Lower leg skin (tissue), 3 donors: ENCODE data around the gene ZNF385C.

Experiments used
- POLR2A ChIP-seq, 2 donors: fragments of 450-650 bp; IDR thresholded peaks; one replicate each; pipeline ENCODE4 v1.6.1; 2016 to 2017; ENCODE audit warnings: antibody characterized with exemption in 2 of 2, mild to moderate bottlenecking in 1 of 2, moderate library complexity in 1 of 2
- TF ChIP-seq, protein P1 (sequence below), 3 donors: fragments of 450-650 bp; IDR thresholded peaks; one replicate each; pipeline ENCODE4 v1.5.1; 2016; ENCODE audit warnings: antibody characterized with exemption in 3 of 3, mild to moderate bottlenecking in 3 of 3, moderate library complexity in 2 of 3

DNA sequence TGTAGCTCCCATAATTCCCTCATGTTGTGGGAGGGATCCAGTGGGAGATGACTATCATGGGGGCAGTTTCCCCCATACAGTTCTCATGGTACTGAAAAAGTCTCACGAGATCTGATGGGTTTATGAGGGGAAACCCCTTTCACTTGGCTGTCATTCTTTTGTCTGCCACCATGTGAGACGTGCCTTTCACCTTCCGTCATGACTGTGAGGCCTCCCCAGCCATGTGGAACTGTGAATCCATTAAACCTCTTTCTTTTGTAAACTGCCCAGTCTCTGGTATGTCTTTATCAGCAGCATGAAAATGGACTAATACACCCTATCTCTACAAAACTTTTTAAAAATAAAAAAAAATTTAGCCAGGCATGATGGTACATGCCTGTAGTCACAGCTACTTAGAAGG, 41.6 kb downstream of the ZNF385C start:
- TF ChIP-seq, protein P1, sequence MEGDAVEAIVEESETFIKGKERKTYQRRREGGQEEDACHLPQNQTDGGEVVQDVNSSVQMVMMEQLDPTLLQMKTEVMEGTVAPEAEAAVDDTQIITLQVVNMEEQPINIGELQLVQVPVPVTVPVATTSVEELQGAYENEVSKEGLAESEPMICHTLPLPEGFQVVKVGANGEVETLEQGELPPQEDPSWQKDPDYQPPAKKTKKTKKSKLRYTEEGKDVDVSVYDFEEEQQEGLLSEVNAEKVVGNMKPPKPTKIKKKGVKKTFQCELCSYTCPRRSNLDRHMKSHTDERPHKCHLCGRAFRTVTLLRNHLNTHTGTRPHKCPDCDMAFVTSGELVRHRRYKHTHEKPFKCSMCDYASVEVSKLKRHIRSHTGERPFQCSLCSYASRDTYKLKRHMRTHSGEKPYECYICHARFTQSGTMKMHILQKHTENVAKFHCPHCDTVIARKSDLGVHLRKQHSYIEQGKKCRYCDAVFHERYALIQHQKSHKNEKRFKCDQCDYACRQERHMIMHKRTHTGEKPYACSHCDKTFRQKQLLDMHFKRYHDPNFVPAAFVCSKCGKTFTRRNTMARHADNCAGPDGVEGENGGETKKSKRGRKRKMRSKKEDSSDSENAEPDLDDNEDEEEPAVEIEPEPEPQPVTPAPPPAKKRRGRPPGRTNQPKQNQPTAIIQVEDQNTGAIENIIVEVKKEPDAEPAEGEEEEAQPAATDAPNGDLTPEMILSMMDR (IDR thresholded peaks at IDR 0.05) = no peak
- TF ChIP-seq POLR2A (IDR thresholded peaks at IDR 0.05) = no peak
